GM06990 (cell line): ENCODE data around the gene DHPS.
"Not testable (repeated sequence)": the region's sequence is repeated elsewhere in the genome, so short reads cannot be mapped to it uniquely, and the experiment has no call there.

Source experiments
- DNase-seq: peaks from one replicate; pipeline ENCODE4 v3.0.0-alpha.2; 2011; ENCODE audit not compliant: insufficient read length; ENCODE audit errors: extremely low read depth
- H3K27me3 ChIP-seq: replicated peaks from 2 replicates; pipeline ENCODE4 v1.6.0; 2011; ENCODE audit warnings: low read length; ENCODE audit not compliant: control insufficient read depth, insufficient read depth
- H3K36me3 ChIP-seq: 2 replicates; pipeline ENCODE4 v1.5.1; 2011; ENCODE audit warnings: low read length; ENCODE audit not compliant: control insufficient read depth, insufficient read depth
- H3K4me3 ChIP-seq: replicated peaks from 2 replicates; pipeline ENCODE4 v1.5.1; 2011; ENCODE audit warnings: low read depth, mild to moderate bottlenecking, control low read depth, low read length
- CTCF ChIP-seq: IDR thresholded peaks from 2 replicates; pipeline ENCODE4 v1.5.1; 2011; ENCODE audit warnings: low read length, control low read depth, mild to moderate bottlenecking, inconsistent platforms; ENCODE audit not compliant: insufficient read depth, poor library complexity, severe bottlenecking

Gene DHPS

GRCh38 chr19:12652219-12652618 lies 29.5 kb downstream of the DHPS start:
- Histone ChIP-seq H3K27me3 (no peaks in the 10 kb centered on the region), H3K36me3 (peaks cover 36% of the 10 kb centered on the region), H3K4me3 (no peak overlapping the region)
- no peak for TF ChIP-seq CTCF
- no peak for DNase-seq

GRCh38 chr19:12649941-12650340 lies 31.7 kb downstream of the DHPS start:
- H3K27me3 ChIP-seq, result no peaks in the 10 kb centered on the region
- H3K36me3 ChIP-seq, result peaks cover 31% of the 10 kb centered on the region
- no peak for TF ChIP-seq CTCF
- no peak overlapping the region for H3K4me3 ChIP-seq
- DNase-seq, result no peak

- TF ChIP-seq CTCF, result no peak
- H3K27me3 ChIP-seq, result no peaks in the 10 kb centered on the region
- no peak overlapping the region for H3K4me3 ChIP-seq
- no peak for DNase-seq
- H3K36me3 ChIP-seq, result peaks cover 26% of the 10 kb centered on the region
Observed at GRCh38 chr19:12648088-12648487, 33.6 kb downstream of the DHPS start.

GRCh38 chr19:12647490-12648071 lies 34.1 kb downstream of the DHPS start:
- no peak for DNase-seq
- H3K4me3 ChIP-seq, result no peak overlapping the region
- H3K36me3 ChIP-seq, result peaks cover 26% of the 10 kb centered on the region
- no peak for TF ChIP-seq CTCF
- H3K27me3 ChIP-seq, result no peaks in the 10 kb centered on the region

GRCh38 chr19:12647047-12647446 lies 34.6 kb downstream of the DHPS start:
- no peak for DNase-seq
- no peak for TF ChIP-seq CTCF
- H3K27me3 ChIP-seq, result no peaks in the 10 kb centered on the region
- H3K36me3 ChIP-seq, result peaks cover 26% of the 10 kb centered on the region
- H3K4me3 ChIP-seq, result no peak overlapping the region

GRCh38 chr19:12646551-12646950 lies 35.1 kb downstream of the DHPS start:
- no peak for DNase-seq
- no peak for TF ChIP-seq CTCF
- H3K27me3 ChIP-seq, result no peaks in the 10 kb centered on the region
- H3K4me3 ChIP-seq, result no peak overlapping the region
- peaks cover 24% of the 10 kb centered on the region for H3K36me3 ChIP-seq

GRCh38 chr19:12643716-12644115 lies 38.0 kb downstream of the DHPS start:
- not testable (repeated sequence) for H3K4me3 ChIP-seq, H3K27me3 ChIP-seq, DNase-seq
- peaks cover 14% of the 10 kb centered on the region for H3K36me3 ChIP-seq
